Activated CD4-positive, alpha-beta T cell treated with anti-CD3 and anti-CD28 coated beads for 24 hours (primary cell): ENCODE data around the gene ADCY7.
"Not testable (repeated sequence)": the region's sequence is repeated elsewhere in the genome, so short reads cannot be mapped to it uniquely, and the experiment has no call there.

Experiments used
- DNase-seq, 2 donors: peaks; one replicate each; pipeline ENCODE4 v3.0.0-alpha.2; 2020; ENCODE audit warnings: low read depth in 2 of 2

ADCY7 gene

GRCh38 chr16:50266337-50267091 is at the start of gene ADCY7:
TSS of gene ADCY7 (plus strand) at chr16:50266551. CDS start at chr16:50288180, 21,629 bp downstream.
- peak; percentile 74 to 76 for DNase-seq

- no peak for DNase-seq
Measured at GRCh38 chr16:50219402-50219975, 46.9 kb upstream of the ADCY7 start.

GRCh38 chr16:50224286-50224685 is 42.1 kb upstream of the ADCY7 start:
- DNase-seq: no peak

GRCh38 chr16:50227120-50227519 is 39.2 kb upstream of the ADCY7 start:
- no peak for DNase-seq

GRCh38 chr16:50227665-50228064 is 38.7 kb upstream of the ADCY7 start:
- DNase-seq: no peak

- no peak for DNase-seq
Measured at GRCh38 chr16:50228364-50228868, 37.9 kb upstream of the ADCY7 start.

- no peak for DNase-seq
Measured at GRCh38 chr16:50229149-50229726, 37.1 kb upstream of the ADCY7 start.

GRCh38 chr16:50234771-50235556 is 31.4 kb upstream of the ADCY7 start:
- DNase-seq: no peak

- DNase-seq: no peak
Measured at GRCh38 chr16:50235581-50235980, 30.8 kb upstream of the ADCY7 start.

GRCh38 chr16:50238314-50238713 is 28.0 kb upstream of the ADCY7 start:
- DNase-seq: no peak

GRCh38 chr16:50238868-50239301 is 27.5 kb upstream of the ADCY7 start:
- DNase-seq: no peak

- DNase-seq: not testable (repeated sequence)
Measured at GRCh38 chr16:50243024-50243423, 23.3 kb upstream of the ADCY7 start.

GRCh38 chr16:50244140-50244503 is 22.2 kb upstream of the ADCY7 start:
- no peak for DNase-seq

GRCh38 chr16:50244504-50245416 is 21.6 kb upstream of the ADCY7 start:
- DNase-seq: no peak

- peak; percentile 42 to 58 for DNase-seq
Measured at GRCh38 chr16:50245417-50246298, 20.7 kb upstream of the ADCY7 start.

- DNase-seq: no peak
Measured at GRCh38 chr16:50246299-50247122, 19.8 kb upstream of the ADCY7 start.

- no peak for DNase-seq
Measured at GRCh38 chr16:50247123-50247905, 19.0 kb upstream of the ADCY7 start.

- no peak for DNase-seq
Measured at GRCh38 chr16:50247906-50248608, 18.3 kb upstream of the ADCY7 start.
